ENCODE measurements around the gene CST2. TPM values are rescaled to one million over a fixed set of nuclear protein-coding genes. Genes with fewer than 3 reads are reported as not detected.
A peak's percentile ranks its signal among the peaks of the same experiment; 100 is the strongest.
"Not testable (repeated sequence)": the region's sequence is repeated elsewhere in the genome, so short reads cannot be mapped to it uniquely, and the experiment has no call there.

Gene CST2
- total RNA-seq, result not detected

- DNase-seq (ENCODE audit: low spot score), result no peak
Observed at GRCh38 chr20:23826541-23827021, at the start of gene CST2. Gene CST2 (minus strand): TSS chr20:23826729. CDS start chr20:23826660, 69 bp downstream.

- DNase-seq (ENCODE audit: low spot score), result no peak
Observed at GRCh38 chr20:23875606-23876237, 49.2 kb upstream of the CST2 start.

GRCh38 chr20:23874747-23875146, 48.2 kb upstream of the CST2 start:
- DNase-seq (ENCODE audit: low spot score), result no peak

- no peak for DNase-seq (ENCODE audit: low spot score)
Observed at GRCh38 chr20:23873370-23874015, 47.0 kb upstream of the CST2 start.

GRCh38 chr20:23872065-23872464, 45.5 kb upstream of the CST2 start:
- DNase-seq (ENCODE audit: low spot score), result no peak

GRCh38 chr20:23870461-23870860, 43.9 kb upstream of the CST2 start:
- DNase-seq (ENCODE audit: low spot score), result no peak

- no peak for DNase-seq (ENCODE audit: low spot score)
Observed at GRCh38 chr20:23869520-23869919, 43.0 kb upstream of the CST2 start.

GRCh38 chr20:23868321-23868720, 41.8 kb upstream of the CST2 start:
- DNase-seq (ENCODE audit: low spot score), result no peak

GRCh38 chr20:23867152-23867776, 40.7 kb upstream of the CST2 start:
- no peak for DNase-seq (ENCODE audit: low spot score)

GRCh38 chr20:23860771-23861170, 34.2 kb upstream of the CST2 start:
- DNase-seq (ENCODE audit: low spot score), result not testable (repeated sequence)

- no peak for DNase-seq (ENCODE audit: low spot score)
Observed at GRCh38 chr20:23857962-23858595, 31.6 kb upstream of the CST2 start.

- DNase-seq (ENCODE audit: low spot score), result no peak
Observed at GRCh38 chr20:23856736-23857135, 30.2 kb upstream of the CST2 start.

GRCh38 chr20:23856226-23856625, 29.7 kb upstream of the CST2 start:
- DNase-seq (ENCODE audit: low spot score), result no peak

GRCh38 chr20:23841693-23842092, 15.2 kb upstream of the CST2 start:
- no peak for DNase-seq (ENCODE audit: low spot score)

GRCh38 chr20:23835716-23836115, 9.2 kb upstream of the CST2 start:
- no peak for DNase-seq (ENCODE audit: low spot score)

- no peak for DNase-seq (ENCODE audit: low spot score)
Observed at GRCh38 chr20:23832775-23833513, 6.4 kb upstream of the CST2 start.

GRCh38 chr20:23831961-23832360, 5.4 kb upstream of the CST2 start:
- DNase-seq (ENCODE audit: low spot score), result peak; percentile 36

- DNase-seq (ENCODE audit: low spot score), result no peak
Observed at GRCh38 chr20:23823621-23824324, 2.8 kb downstream of the CST2 start.

GRCh38 chr20:23823111-23823510, 3.4 kb downstream of the CST2 start:
- DNase-seq (ENCODE audit: low spot score), result no peak

- DNase-seq (ENCODE audit: low spot score), result no peak
Observed at GRCh38 chr20:23820493-23820892, 6.0 kb downstream of the CST2 start.

GRCh38 chr20:23811559-23811958, 15.0 kb downstream of the CST2 start:
- DNase-seq (ENCODE audit: low spot score), result not testable (repeated sequence)
